SK-N-SH treated with all-trans-retinoic acid at 6 μM for 48 hours (cell line): ENCODE results near the gene POLR3H.

Experiments
- ARNTL ChIP-seq: fragments of 450-650 bp; formaldehyde crosslinking; IDR thresholded peaks from 2 replicates; pipeline ENCODE4 v1.5.0; 2020; ENCODE audit warnings: low read depth, mild to moderate bottlenecking, moderate library complexity, borderline replicate concordance
- GLIS3 ChIP-seq: fragments of 250-450 bp; sonication (Bioruptor Pico); IDR thresholded peaks from 2 replicates; pipeline ENCODE4 v1.5.0; 2020; ENCODE audit warnings: mild to moderate bottlenecking, moderate library complexity
- PATZ1 ChIP-seq: fragments of 250-450 bp; sonication (Bioruptor Pico); IDR thresholded peaks from 2 replicates; pipeline ENCODE4 v1.8.0; 2020; ENCODE audit warnings: mild to moderate bottlenecking, moderate library complexity, borderline replicate concordance
- POU6F1 ChIP-seq: fragments of 250-450 bp; sonication (Bioruptor Pico); IDR thresholded peaks from 2 replicates; pipeline ENCODE4 v1.8.0; 2021; ENCODE audit warnings: low read depth, mild to moderate bottlenecking, moderate library complexity, borderline replicate concordance
- SNAI2 ChIP-seq: fragments of 250-450 bp; sonication (Bioruptor Pico); IDR thresholded peaks from 2 replicates; pipeline ENCODE4 v1.5.0; 2020; ENCODE audit warnings: mild to moderate bottlenecking, moderate library complexity
- TOX ChIP-seq: fragments of 250-450 bp; sonication (Bioruptor Pico); IDR thresholded peaks from 2 replicates; pipeline ENCODE4 v1.8.0; 2021; ENCODE audit warnings: mild to moderate bottlenecking, moderate library complexity, borderline replicate concordance
- ZC3H10 ChIP-seq: fragments of 250-450 bp; sonication (Bioruptor Pico); IDR thresholded peaks from 2 replicates; pipeline ENCODE4 v1.5.1; 2021; ENCODE audit warnings: mild to moderate bottlenecking, moderate library complexity

GRCh38 chr22:41579997-41580355 is 35.7 kb upstream of the POLR3H start:
- TF ChIP-seq ZC3H10 (CRISPR knock-in tag), result no peak
- TF ChIP-seq ARNTL (CRISPR knock-in tag), result no peak
- TF ChIP-seq PATZ1 (CRISPR knock-in tag), result no peak
- TF ChIP-seq SNAI2 (CRISPR knock-in tag), result no peak
- no peak for TF ChIP-seq POU6F1 (CRISPR knock-in tag)
- TF ChIP-seq GLIS3 (CRISPR knock-in tag), result no peak
- TF ChIP-seq TOX (CRISPR knock-in tag), result no peak
